Measurements from ENCODE around the gene STUB1. TPM values are rescaled to one million over a fixed set of nuclear protein-coding genes. Genes with fewer than 3 reads are reported as not detected.

The STUB1 gene
- total RNA-seq, 6 experiments from 2014 or later = 128 to 161 (median 141) TPM

- Mint-ChIP-seq H3K36me3 (ENCODE audit: low read depth) (peaks cover under 1% of the 10 kb centered on the region; the same call in 1 of the 2 replicates), H3K4me1 (ENCODE audit: low read depth) (peaks cover 4% of the 10 kb centered on the region; the same call in 1 of the 2 replicates), H3K27ac (no peak overlapping the region), H3K27me3 (ENCODE audit: insufficient read depth) (peaks cover 2% of the 10 kb centered on the region; the same call in 1 of the 2 replicates), H3K9me3 (no peaks in the 10 kb centered on the region), H3K4me3 (no peak overlapping the region)
- DNase-seq = no peak
- TF ChIP-seq CTCF (IDR thresholded peaks at IDR 0.05) = no peak
Measured at GRCh38 chr16:730666-731509, 50.7 kb downstream of the STUB1 start.

GRCh38 chr16:732332-732731, 52.1 kb downstream of the STUB1 start:
- TF ChIP-seq CTCF (IDR thresholded peaks at IDR 0.05) = no peak
- H3K4me1 Mint-ChIP-seq (ENCODE audit: low read depth) = peaks cover 4% of the 10 kb centered on the region; the same call in 1 of the 2 replicates
- no peak overlapping the region for H3K27ac Mint-ChIP-seq
- H3K27me3 Mint-ChIP-seq (ENCODE audit: insufficient read depth) = peaks cover 2% of the 10 kb centered on the region; the same call in 1 of the 2 replicates
- H3K36me3 Mint-ChIP-seq (ENCODE audit: low read depth) = peaks cover 6% of the 10 kb centered on the region; the same call in 1 of the 2 replicates
- H3K4me3 Mint-ChIP-seq = no peak overlapping the region
- H3K9me3 Mint-ChIP-seq = no peaks in the 10 kb centered on the region
- DNase-seq = no peak

Other genes starting within 250 kb of the STUB1 start
- 10 to 100 TPM; 35.3 to 41.4 (median 40.2) TPM for gene CAPN15, start 152.7 kb upstream of the STUB1 start, total RNA-seq (2021; fragmentation: NEBNext Ultra II Directional; extraction: Animal tissue kit (Norgen Biotek cat#: 25700))
- gene PRR35, start 120.0 kb upstream of the STUB1 start, total RNA-seq (2021; fragmentation: NEBNext Ultra II Directional; extraction: Animal tissue kit (Norgen Biotek cat#: 25700)) = not detected
- under 1 TPM in 5 of 6 experiments, not detected in 1; 0.24 to 0.58 (median 0.28) TPM for gene NHLRC4, start 113.4 kb upstream of the STUB1 start, total RNA-seq (2021; fragmentation: NEBNext Ultra II Directional; extraction: Animal tissue kit (Norgen Biotek cat#: 25700))
- gene PIGQ, start 110.4 kb upstream of the STUB1 start, total RNA-seq (2021; fragmentation: NEBNext Ultra II Directional; extraction: Animal tissue kit (Norgen Biotek cat#: 25700)) = 10 to 100 TPM; 30.4 to 39.5 (median 35.4) TPM
- gene RAB40C, start 90.3 kb upstream of the STUB1 start, total RNA-seq (2021; fragmentation: NEBNext Ultra II Directional; extraction: Animal tissue kit (Norgen Biotek cat#: 25700)) = 10 to 100 TPM; 11.3 to 14.8 (median 12.2) TPM
- gene WFIKKN1, start 49.4 kb upstream of the STUB1 start, total RNA-seq (2021; fragmentation: NEBNext Ultra II Directional; extraction: Animal tissue kit (Norgen Biotek cat#: 25700)) = under 1 TPM in 2 of 6 experiments, not detected in 4; 0.02 to 0.14 TPM
- gene METTL26, start 44.1 kb upstream of the STUB1 start, total RNA-seq (2021; fragmentation: NEBNext Ultra II Directional; extraction: Animal tissue kit (Norgen Biotek cat#: 25700)) = 100 to 1,000 TPM in 5 of 6 experiments, 10 to 100 TPM in 1; 91.6 to 115 (median 105) TPM
- gene MCRIP2, start 38.6 kb upstream of the STUB1 start, total RNA-seq (2021; fragmentation: NEBNext Ultra II Directional; extraction: Animal tissue kit (Norgen Biotek cat#: 25700)) = 10 to 100 TPM; 18.8 to 30.8 (median 24.2) TPM
- gene WDR90, start 31.0 kb upstream of the STUB1 start, total RNA-seq (2021; fragmentation: NEBNext Ultra II Directional; extraction: Animal tissue kit (Norgen Biotek cat#: 25700)) = 10 to 100 TPM; 11.6 to 19.0 (median 17.7) TPM
- 10 to 100 TPM; 73.9 to 93.4 (median 84.8) TPM for gene RHOT2, start 12.3 kb upstream of the STUB1 start, total RNA-seq (2021; fragmentation: NEBNext Ultra II Directional; extraction: Animal tissue kit (Norgen Biotek cat#: 25700))
- 1 to 10 TPM; 1.4 to 2.3 (median 1.7) TPM for gene RHBDL1, start 4.7 kb upstream of the STUB1 start, total RNA-seq (2021; fragmentation: NEBNext Ultra II Directional; extraction: Animal tissue kit (Norgen Biotek cat#: 25700))
- gene JMJD8, start 3.9 kb downstream of the STUB1 start, total RNA-seq (2021; fragmentation: NEBNext Ultra II Directional; extraction: Animal tissue kit (Norgen Biotek cat#: 25700)) = 10 to 100 TPM in 2 of 6 experiments, 1 to 10 TPM in 4; 7.6 to 10.6 (median 9.3) TPM
- 1 to 10 TPM; 8.1 to 9.9 (median 8.7) TPM for gene WDR24, start 10.0 kb downstream of the STUB1 start, total RNA-seq (2021; fragmentation: NEBNext Ultra II Directional; extraction: Animal tissue kit (Norgen Biotek cat#: 25700))
- under 1 TPM in 1 of 6 experiments, not detected in 5; 0.05 TPM for gene FBXL16, start 25.4 kb downstream of the STUB1 start, total RNA-seq (2021; fragmentation: NEBNext Ultra II Directional; extraction: Animal tissue kit (Norgen Biotek cat#: 25700))
- gene METRN, start 34.7 kb downstream of the STUB1 start, total RNA-seq (2021; fragmentation: NEBNext Ultra II Directional; extraction: Animal tissue kit (Norgen Biotek cat#: 25700)) = 100 to 1,000 TPM in 1 of 6 experiments, 10 to 100 TPM in 5; 61.5 to 103 (median 70.4) TPM
- 10 to 100 TPM; 50.1 to 57.7 (median 54.7) TPM for gene ANTKMT, start 40.7 kb downstream of the STUB1 start, total RNA-seq (2021; fragmentation: NEBNext Ultra II Directional; extraction: Animal tissue kit (Norgen Biotek cat#: 25700))
- 1 to 10 TPM; 2.2 to 4.1 (median 3.4) TPM for gene CCDC78, start 46.0 kb downstream of the STUB1 start, total RNA-seq (2021; fragmentation: NEBNext Ultra II Directional; extraction: Animal tissue kit (Norgen Biotek cat#: 25700))
- gene HAGHL, start 46.7 kb downstream of the STUB1 start, total RNA-seq (2021; fragmentation: NEBNext Ultra II Directional; extraction: Animal tissue kit (Norgen Biotek cat#: 25700)) = 10 to 100 TPM; 11.4 to 16.6 (median 14.1) TPM
- gene CIAO3, start 60.6 kb downstream of the STUB1 start, total RNA-seq (2021; fragmentation: NEBNext Ultra II Directional; extraction: Animal tissue kit (Norgen Biotek cat#: 25700)) = 10 to 100 TPM; 16.9 to 20.5 (median 18.0) TPM
- gene MSLN, start 80.3 kb downstream of the STUB1 start, total RNA-seq (2021; fragmentation: NEBNext Ultra II Directional; extraction: Animal tissue kit (Norgen Biotek cat#: 25700)) = under 1 TPM; 0.17 to 0.61 (median 0.36) TPM
- gene RPUSD1, start 108.0 kb downstream of the STUB1 start, total RNA-seq (2021; fragmentation: NEBNext Ultra II Directional; extraction: Animal tissue kit (Norgen Biotek cat#: 25700)) = 10 to 100 TPM; 23.8 to 32.8 (median 25.8) TPM
- 10 to 100 TPM; 15.2 to 31.7 (median 26.0) TPM for gene CHTF18, start 108.2 kb downstream of the STUB1 start, total RNA-seq (2021; fragmentation: NEBNext Ultra II Directional; extraction: Animal tissue kit (Norgen Biotek cat#: 25700))
- not detected for gene GNG13, start 120.3 kb downstream of the STUB1 start, total RNA-seq (2021; fragmentation: NEBNext Ultra II Directional; extraction: Animal tissue kit (Norgen Biotek cat#: 25700))

Measured in HFFc6 (cell line).